Endodermal cell (in vitro differentiated cells): ENCODE measurements around the gene PRKCE. TPM values are rescaled to one million over a fixed set of nuclear protein-coding genes. Genes with fewer than 3 reads are reported as not detected.

Source experiments
- DNase-seq: peaks from one replicate; pipeline ENCODE4 v3.0.0-alpha.2; 2017
- H3K27ac ChIP-seq: 2 replicates; pipeline ENCODE4 v1.5.1; 2013; ENCODE audit warnings: mild to moderate bottlenecking, low read depth, low read length, moderate library complexity
- H3K27me3 ChIP-seq: 2 replicates; pipeline ENCODE4 v1.6.1; 2013; ENCODE audit warnings: mild to moderate bottlenecking, low read length, moderate library complexity; ENCODE audit not compliant: insufficient read depth, control insufficient read depth, poor library complexity, severe bottlenecking
- H3K36me3 ChIP-seq: 2 replicates; pipeline ENCODE4 v1.7.0; 2013; ENCODE audit warnings: mild to moderate bottlenecking, low read length, moderate library complexity; ENCODE audit not compliant: control insufficient read depth, insufficient read depth
- H3K4me1 ChIP-seq: one replicate; pipeline ENCODE4 v1.7.0; 2013; ENCODE audit warnings: low read length; ENCODE audit not compliant: control insufficient read depth, insufficient read depth
- H3K4me3 ChIP-seq: 2 replicates; pipeline ENCODE4 v1.5.1; 2013; ENCODE audit warnings: mild to moderate bottlenecking, low read length, moderate library complexity
- H3K9ac ChIP-seq: 2 replicates; pipeline ENCODE4 v1.6.1; 2013; ENCODE audit warnings: mild to moderate bottlenecking, low read length, moderate library complexity; ENCODE audit not compliant: poor library complexity, severe bottlenecking; ENCODE audit errors: extremely low read depth
- H3K9me3 ChIP-seq: 2 replicates; pipeline ENCODE4 v1.6.1; 2013; ENCODE audit warnings: mild to moderate bottlenecking, low read length, moderate library complexity; ENCODE audit not compliant: control insufficient read depth
- H3K27ac Mint-ChIP-seq: 2 replicates; pipeline ENCODE4 v1.8.0; 2020; ENCODE audit warnings: mixed read lengths
- H3K27me3 Mint-ChIP-seq: 2 replicates; pipeline ENCODE4 v1.8.0; 2021; ENCODE audit warnings: mild to moderate bottlenecking, mixed read lengths; ENCODE audit not compliant: insufficient read depth
- H3K36me3 Mint-ChIP-seq: 2 replicates; pipeline ENCODE4 v1.8.0; 2020; ENCODE audit warnings: low read depth, mixed read lengths
- H3K4me1 Mint-ChIP-seq: 2 replicates; pipeline ENCODE4 v1.8.0; 2020; ENCODE audit warnings: mixed read lengths
- H3K4me3 Mint-ChIP-seq: 2 replicates; pipeline ENCODE4 v1.8.0; 2020; ENCODE audit warnings: mild to moderate bottlenecking, moderate library complexity, mixed read lengths
- H3K9me3 Mint-ChIP-seq: 2 replicates; pipeline ENCODE4 v1.8.0; 2020; ENCODE audit warnings: mild to moderate bottlenecking, mixed read lengths
- WGBS, 2 experiments: methylation state at CpG; one replicate each; pipeline versions ENCODE4 v1.1.5 to v1.1.7; 2013; ENCODE audit warnings: missing lambda C conversion rate in 2 of 2, mixed read lengths in 1 of 2; ENCODE audit not compliant: insufficient coverage in 1 of 2, insufficient read length in 1 of 2; 5-methylcytosine and 5-hydroxymethylcytosine counted together
- total RNA-seq, 2 donors: library from RNA; stranded (reverse); fragmentation: NEBNext Ultra II Directional in 1 of 2; extraction: Animal tissue kit (Norgen Biotek cat#: 25700) in 1 of 2; gene quantifications; 2 replicates in 1 of 2; 3 replicates in 1 of 2; pipeline ENCODE4 v1.2.1, GENCODE V29; 2021
- TF ChIP-seq, protein P1 (sequence below): fragments of 200-600 bp; sonication (generic); conservative IDR thresholded peaks from 2 replicates; pipeline ENCODE4 v1.5.0; 2021; ENCODE audit warnings: antibody characterized with exemption, mild to moderate bottlenecking

PRKCE gene
- total RNA-seq, 2 donors from 2014 or later: 1.4 to 1.7 TPM

DNA sequence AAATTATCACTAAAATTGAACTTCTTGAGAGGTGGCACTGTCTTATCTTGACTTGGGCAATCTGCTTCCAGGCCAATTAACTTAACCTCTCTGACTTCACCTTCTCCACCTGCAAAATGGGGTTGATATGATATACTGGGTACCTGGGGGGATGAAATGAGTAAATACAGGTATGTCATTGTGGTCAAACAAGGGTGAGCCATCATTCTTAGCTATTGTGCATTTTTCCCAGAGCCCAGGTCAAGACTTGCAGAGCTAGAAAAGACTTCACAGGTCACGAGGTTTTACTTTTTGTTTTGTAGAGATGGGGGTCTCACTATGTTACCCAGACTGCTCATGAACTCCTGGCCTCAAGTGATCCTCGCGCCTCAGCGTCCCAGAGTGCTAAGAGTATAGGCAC is 145.0 kb downstream of the PRKCE start:
- TF ChIP-seq, protein P1, sequence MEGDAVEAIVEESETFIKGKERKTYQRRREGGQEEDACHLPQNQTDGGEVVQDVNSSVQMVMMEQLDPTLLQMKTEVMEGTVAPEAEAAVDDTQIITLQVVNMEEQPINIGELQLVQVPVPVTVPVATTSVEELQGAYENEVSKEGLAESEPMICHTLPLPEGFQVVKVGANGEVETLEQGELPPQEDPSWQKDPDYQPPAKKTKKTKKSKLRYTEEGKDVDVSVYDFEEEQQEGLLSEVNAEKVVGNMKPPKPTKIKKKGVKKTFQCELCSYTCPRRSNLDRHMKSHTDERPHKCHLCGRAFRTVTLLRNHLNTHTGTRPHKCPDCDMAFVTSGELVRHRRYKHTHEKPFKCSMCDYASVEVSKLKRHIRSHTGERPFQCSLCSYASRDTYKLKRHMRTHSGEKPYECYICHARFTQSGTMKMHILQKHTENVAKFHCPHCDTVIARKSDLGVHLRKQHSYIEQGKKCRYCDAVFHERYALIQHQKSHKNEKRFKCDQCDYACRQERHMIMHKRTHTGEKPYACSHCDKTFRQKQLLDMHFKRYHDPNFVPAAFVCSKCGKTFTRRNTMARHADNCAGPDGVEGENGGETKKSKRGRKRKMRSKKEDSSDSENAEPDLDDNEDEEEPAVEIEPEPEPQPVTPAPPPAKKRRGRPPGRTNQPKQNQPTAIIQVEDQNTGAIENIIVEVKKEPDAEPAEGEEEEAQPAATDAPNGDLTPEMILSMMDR: no peak
- Histone ChIP-seq H3K27ac (no peak overlapping the region), H3K36me3 (no peaks in the 10 kb centered on the region), H3K27me3 (no peaks in the 10 kb centered on the region), H3K4me1 (no peaks in the 10 kb centered on the region), H3K9me3 (no peaks in the 10 kb centered on the region), H3K4me3 (no peak overlapping the region), H3K9ac (no peak overlapping the region)
- no peak overlapping the region for H3K4me3 Mint-ChIP-seq
- H3K36me3 Mint-ChIP-seq: no peaks in the 10 kb centered on the region
- DNase-seq: no peak
- H3K4me1 Mint-ChIP-seq: no peaks in the 10 kb centered on the region
- H3K27me3 Mint-ChIP-seq: no peaks in the 10 kb centered on the region
- no peaks in the 10 kb centered on the region for H3K9me3 Mint-ChIP-seq
- H3K27ac Mint-ChIP-seq: no peak overlapping the region
- WGBS, 2 experiments: 78 to 79% methylated on average over 3 to 4 of the region's 4 CpGs

DNA sequence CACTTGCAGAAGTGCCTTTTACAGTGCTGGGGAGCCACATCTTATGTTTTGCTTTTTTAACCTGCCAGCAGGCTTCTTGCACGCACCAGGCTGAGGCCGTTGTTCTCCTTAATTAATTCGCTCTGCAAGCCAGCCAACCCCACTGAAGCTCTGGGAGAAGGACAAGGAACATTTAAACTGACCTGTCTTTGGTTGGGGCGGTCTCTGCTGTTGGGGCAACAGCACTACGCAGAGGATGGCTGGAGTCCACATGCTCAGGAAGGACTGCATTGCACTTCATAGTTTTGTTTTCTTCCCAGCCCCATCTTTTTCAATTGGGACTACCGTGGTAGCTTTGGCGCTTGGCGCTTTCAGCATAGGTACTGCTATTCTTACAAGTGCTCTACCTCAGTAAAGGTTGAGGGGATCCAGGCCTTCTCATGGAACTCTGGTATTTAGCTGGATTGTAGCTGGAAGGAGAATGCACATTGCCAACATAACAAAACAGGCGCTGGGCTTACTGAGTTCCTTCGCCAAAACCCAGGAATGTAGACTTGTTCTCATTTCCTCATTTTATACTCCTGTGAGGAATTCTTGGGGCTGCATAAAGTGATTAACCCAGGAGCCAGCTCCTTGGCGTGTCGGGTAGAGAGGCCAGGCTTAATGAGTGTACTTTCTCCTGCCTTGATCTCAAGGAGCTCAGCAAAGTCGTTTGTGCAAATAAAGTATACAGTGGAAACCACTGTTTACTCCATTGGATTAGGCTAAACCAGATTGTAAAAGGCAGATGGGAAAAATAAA is 146.2 kb downstream of the PRKCE start:
- H3K4me3 Mint-ChIP-seq: no peak overlapping the region

DNA sequence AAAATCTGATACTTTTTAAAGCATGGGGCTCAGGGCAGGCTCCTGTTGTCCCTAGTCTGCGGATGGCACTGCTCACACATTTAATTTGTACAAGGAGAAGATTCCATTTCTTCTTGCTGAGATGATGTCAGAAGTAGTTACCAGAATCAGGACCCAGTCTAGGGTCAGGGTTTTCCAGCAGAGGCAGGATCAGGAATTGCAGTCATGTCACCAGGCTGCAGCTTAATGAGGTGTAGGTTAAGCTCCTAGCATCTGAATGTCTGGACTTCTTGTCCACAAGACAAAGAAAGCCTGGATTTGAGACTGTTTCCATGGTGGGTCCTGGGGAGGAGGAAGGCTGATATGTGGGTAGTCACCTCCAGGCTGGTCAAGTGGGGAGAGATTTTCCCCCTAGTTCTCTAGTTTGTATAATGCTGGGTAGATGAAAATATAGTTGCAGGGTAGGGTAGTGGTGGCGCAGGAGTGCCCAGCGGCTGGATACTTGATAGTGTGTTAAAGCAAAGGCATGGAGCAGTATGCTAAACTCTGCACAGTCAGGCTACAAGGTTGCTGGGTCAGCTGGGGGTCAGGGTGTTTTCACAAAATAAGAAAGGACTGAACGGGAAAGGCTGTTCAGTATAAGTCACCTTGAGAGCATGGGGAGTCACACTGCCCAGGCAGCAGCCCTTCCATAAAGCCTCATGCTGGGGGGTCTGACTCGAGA is 148.4 kb downstream of the PRKCE start:
- H3K9me3 Mint-ChIP-seq: no peaks in the 10 kb centered on the region

More for the DNA sequence above, 146.2 kb downstream of the PRKCE start:
- no peak for DNase-seq
- 91 to 92% methylated on average over 12 to 13 of the region's 13 CpGs for WGBS, 2 experiments
- H3K9me3 ChIP-seq: no peaks in the 10 kb centered on the region
- Mint-ChIP-seq H3K27ac (no peak overlapping the region), H3K9me3 (no peaks in the 10 kb centered on the region), H3K27me3 (no peaks in the 10 kb centered on the region), H3K36me3 (no peaks in the 10 kb centered on the region), H3K4me1 (no peaks in the 10 kb centered on the region)
- TF ChIP-seq, protein P1: no peak
- no peaks in the 10 kb centered on the region for H3K4me1 ChIP-seq
- H3K27ac ChIP-seq: no peak overlapping the region
- H3K27me3 ChIP-seq: no peaks in the 10 kb centered on the region
- H3K9ac ChIP-seq: no peak overlapping the region
- H3K36me3 ChIP-seq: no peaks in the 10 kb centered on the region
- H3K4me3 ChIP-seq: no peak overlapping the region

More for the DNA sequence above, 148.4 kb downstream of the PRKCE start:
- no peaks in the 10 kb centered on the region for H3K27me3 ChIP-seq
- no peaks in the 10 kb centered on the region for H3K4me1 Mint-ChIP-seq
- H3K9ac ChIP-seq: no peak overlapping the region
- DNase-seq: no peak
- H3K4me1 ChIP-seq: no peaks in the 10 kb centered on the region
- no peak overlapping the region for H3K27ac ChIP-seq
- H3K4me3 ChIP-seq: no peak overlapping the region
- H3K27ac Mint-ChIP-seq: no peak overlapping the region
- no peaks in the 10 kb centered on the region for H3K9me3 ChIP-seq
- WGBS, 2 experiments: 87 to 100% methylated on average over 4 to 5 of the region's 5 CpGs
- H3K4me3 Mint-ChIP-seq: no peak overlapping the region
- no peaks in the 10 kb centered on the region for H3K27me3 Mint-ChIP-seq
- TF ChIP-seq, protein P1: peak; percentile 47
- H3K36me3 ChIP-seq: no peaks in the 10 kb centered on the region
- H3K36me3 Mint-ChIP-seq: no peaks in the 10 kb centered on the region
